GM12878 (cell line): ENCODE results near the gene NRBP1. TPM values are rescaled to one million over a fixed set of nuclear protein-coding genes. Genes with fewer than 3 reads are reported as not detected.

Experiments
- ATAC-seq: fragments of 200-7000 bp; cut with Tn5 transposase; 3 replicates; pipeline ENCODE4 v1.9.1; 2020; ENCODE audit warnings: mild to moderate bottlenecking, moderate library complexity
- BruUV-seq: library from RNA; stranded (reverse); fragments of 400-500 nt; replicated peaks from 2 replicates; lab custom pipeline; 2021; lab: Mats Ljungman, UMichigan
- CTCF ChIA-PET: fragments of 300-600 bp; sonication (Branson Sonifier 250); formaldehyde crosslinking; extraction: SDS; loops from one replicate; lab custom pipeline; 2021; ENCODE audit warnings: inconsistent platforms; lab: Yijun Ruan, JAX
- POLR2A ChIA-PET: fragments of 350-600 bp; formaldehyde crosslinking; extraction: SDS; loops from one replicate; lab custom pipeline; 2021; ENCODE audit warnings: inconsistent platforms; lab: Charles Lee
- RAD21 ChIA-PET: fragments of 300-600 bp; sonication (Branson Sonifier 250); formaldehyde crosslinking; loops from one replicate; lab custom pipeline; 2023; ENCODE audit warnings: antibody characterized with exemption; ENCODE audit not compliant: unreplicated experiment; lab: Charles Lee
- SMC1A ChIA-PET: fragments of 300-600 bp; sonication (Branson Sonifier 250); formaldehyde crosslinking; loops from one replicate; lab custom pipeline; 2023; ENCODE audit not compliant: unreplicated experiment, uncharacterized antibody; lab: Charles Lee
- DNase-seq: peaks from one replicate; pipeline ENCODE4 v3.0.0-alpha.2; 2011; ENCODE audit warnings: low read depth, low spot score
- FAIRE-seq: peaks from 3 replicates; lab custom pipeline; 2011; peaks lifted over from hg19 to GRCh38; lab: Jason Lieb, UNC
- H2AFZ ChIP-seq: 2 replicates; pipeline ENCODE4 v1.6.0; 2011; ENCODE audit warnings: low read depth, low read length, control low read depth; ENCODE audit not compliant: control insufficient read depth
- H3K27ac ChIP-seq: 2 replicates; pipeline ENCODE4 v1.5.1; 2011; ENCODE audit warnings: control low read depth; ENCODE audit not compliant: control insufficient read depth, insufficient read depth
- H3K27me3 ChIP-seq, 2 experiments: replicated peaks in 1 of 2; 2 replicates each; pipeline versions ENCODE4 v1.6.0 to v1.6.1; 2011; ENCODE audit warnings: low read length in 1 of 2; ENCODE audit not compliant: control insufficient read depth in 2 of 2, insufficient read depth in 2 of 2
- H3K36me3 ChIP-seq, 2 experiments: 2 replicates each; pipeline ENCODE4 v1.5.1; 2011; ENCODE audit warnings: low read length in 1 of 2; ENCODE audit not compliant: control insufficient read depth in 2 of 2, insufficient read depth in 2 of 2
- H3K4me1 ChIP-seq: 2 replicates; pipeline ENCODE4 v1.6.1; 2011; ENCODE audit warnings: mild to moderate bottlenecking, low read length, moderate library complexity, mixed read lengths; ENCODE audit not compliant: control insufficient read depth, insufficient read depth
- H3K4me2 ChIP-seq: 2 replicates; pipeline ENCODE4 v1.6.0; 2011; ENCODE audit warnings: control low read depth; ENCODE audit not compliant: control insufficient read depth, insufficient read depth
- H3K4me3 ChIP-seq: fragments of 200-600 bp; sonication (generic); 2 replicates; pipeline ENCODE4 v1.5.1; 2016
- H3K79me2 ChIP-seq: 2 replicates; pipeline ENCODE4 v1.6.0; 2011; ENCODE audit warnings: low read length; ENCODE audit not compliant: control insufficient read depth, insufficient read depth
- H3K9ac ChIP-seq: 2 replicates; pipeline ENCODE4 v1.8.0; 2011; ENCODE audit warnings: low read length, control low read depth, mixed read lengths; ENCODE audit not compliant: control insufficient read depth, insufficient read depth
- H3K9me3 ChIP-seq: replicated peaks from 3 replicates; pipeline ENCODE4 v1.5.1; 2011; ENCODE audit warnings: mild to moderate bottlenecking, low read length; ENCODE audit not compliant: control insufficient read depth, insufficient read depth
- H4K20me1 ChIP-seq: 2 replicates; pipeline ENCODE4 v1.6.0; 2011; ENCODE audit not compliant: control insufficient read depth, insufficient read depth
- ESRRA ChIP-seq: IDR thresholded peaks from 2 replicates; pipeline ENCODE4 v1.6.1; 2012; ENCODE audit warnings: mild to moderate bottlenecking, low read length, improper control_type of control experiment
- FOXM1 ChIP-seq: IDR thresholded peaks from 2 replicates; pipeline ENCODE4 v1.6.1; 2012; ENCODE audit warnings: low read depth, mild to moderate bottlenecking, inconsistent platforms, low read length, moderate library complexity
- HDAC2 ChIP-seq: fragments of 200-600 bp; sonication (generic); IDR thresholded peaks from 2 replicates; pipeline ENCODE4 v1.6.1; 2017
- IKZF2 ChIP-seq, 2 experiments: fragments of 450-650 bp; IDR thresholded peaks; 2 replicates each; pipeline ENCODE4 v1.6.1; 2017; ENCODE audit warnings: mild to moderate bottlenecking in 2 of 2, moderate library complexity in 2 of 2
- IRF4 ChIP-seq: IDR thresholded peaks from 2 replicates; pipeline ENCODE4 v1.6.1; 2011; ENCODE audit warnings: low read depth, low read length
- LARP7 ChIP-seq: fragments of 450-650 bp; IDR thresholded peaks from 2 replicates; pipeline ENCODE4 v1.6.1; 2017; ENCODE audit warnings: mild to moderate bottlenecking
- NR2C2 ChIP-seq: IDR thresholded peaks from 2 replicates; pipeline ENCODE4 v1.6.1; 2011; ENCODE audit warnings: borderline replicate concordance, low read depth; ENCODE audit not compliant: control insufficient read depth, insufficient read length
- PAX5 ChIP-seq: IDR thresholded peaks from 2 replicates; pipeline ENCODE4 v1.6.1; 2011; ENCODE audit warnings: low read depth, low read length, borderline replicate concordance
- PAX8 ChIP-seq: fragments of 450-650 bp; IDR thresholded peaks from 2 replicates; pipeline ENCODE4 v1.6.1; 2017; ENCODE audit warnings: mild to moderate bottlenecking, moderate library complexity
- SMAD5 ChIP-seq: IDR thresholded peaks from 2 replicates; pipeline ENCODE4 v1.6.1; 2016; ENCODE audit warnings: antibody characterized with exemption, low read depth
- SRF ChIP-seq, 2 experiments: IDR thresholded peaks; 2 replicates each; pipeline ENCODE4 v1.6.1; 2011; ENCODE audit warnings: low read depth in 2 of 2, low read length in 2 of 2, mild to moderate bottlenecking in 1 of 2, moderate library complexity in 1 of 2
- ZNF274 ChIP-seq: IDR thresholded peaks from one replicate; pipeline ENCODE4 v1.8.0; 2011; ENCODE audit not compliant: insufficient read length, insufficient read depth
- ZNF592 ChIP-seq: fragments of 450-650 bp; IDR thresholded peaks from 2 replicates; pipeline ENCODE4 v1.6.1; 2017; ENCODE audit warnings: mild to moderate bottlenecking, moderate library complexity
- WGBS: methylation state at CpG from one replicate; pipeline ENCODE4 v1.1.6; 2016; ENCODE audit warnings: low lambda C conversion rate; ENCODE audit not compliant: insufficient replicate concordance, insufficient coverage; ENCODE audit errors: missing lambda C conversion rate; 5-methylcytosine and 5-hydroxymethylcytosine counted together
- in situ Hi-C: fragments of 300-500 bp; cut with MboI; formaldehyde crosslinking; loops from 9 replicates; pipeline ENCODE4 v1.14.3; 2018; ENCODE audit warnings: mixed read lengths
- intact Hi-C: fragments of 100-400 bp; cut with micrococcal nuclease; formaldehyde crosslinking; loops from one replicate; pipeline ENCODE4 v1.14.2; 2022; ENCODE audit not compliant: unreplicated experiment
- polyA plus RNA-seq, 11 experiments: library from polyadenylated mRNA; depleted of rRNA in 4 of 11; unstranded in 6 of 11; stranded (reverse) in 5 of 11; fragments of >200 nt; fragmentation: Nextera tagmentation in 4 of 11; fragmentation: Illumina TruSeq in 1 of 11; extraction: Ambion mirVana in 4 of 11; extraction: Trizol in 1 of 11; gene quantifications; 1 replicate in 1 of 11; 2 replicates in 10 of 11; pipeline versions ENCODE4 v1.2.1 to v1.2.3, GENCODE V29; 2011 to 2016; ENCODE audit warnings: inconsistent platforms in 2 of 11, missing spikeins in 2 of 11, low read depth in 1 of 11
- total RNA-seq, 4 experiments: library from RNA; depleted of rRNA in 3 of 4; stranded (reverse); fragments of >200 nt in 3 of 4; fragmentation: Illumina TruSeq in 1 of 4; extraction: Trizol in 1 of 4; gene quantifications; 2 replicates each; pipeline versions ENCODE4 v1.2.1 to v1.2.3, GENCODE V29; 2013 to 2021

The NRBP1 gene
- total and polyA plus RNA-seq, 10 of the 15 experiments (the other 5 are each of a cell fraction or from before 2014, with no cell fraction given), result 5.7 to 136 (median 66.1) TPM

DNA sequence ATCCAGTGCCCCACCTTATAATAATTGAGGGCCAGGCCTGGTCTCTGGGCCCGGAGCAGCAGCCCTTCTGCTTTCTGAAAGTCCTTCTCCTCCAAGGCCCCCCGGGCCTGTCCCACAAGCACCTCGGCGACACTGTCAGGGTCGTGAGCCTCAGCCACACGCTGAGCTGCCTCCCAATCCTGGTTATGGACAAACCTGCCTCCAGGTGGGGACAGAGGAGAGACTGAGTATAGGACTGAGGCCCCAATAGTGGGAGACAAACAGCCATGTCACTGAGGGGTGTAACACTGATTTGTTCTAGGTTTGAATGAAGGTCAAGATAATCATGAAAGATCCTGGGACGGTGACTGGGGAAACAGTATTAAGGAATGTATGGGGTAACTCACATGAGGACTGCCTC lies 25.5 kb downstream of the NRBP1 start:
- Histone ChIP-seq H3K36me3 (no peaks in the 10 kb centered on the region), H3K4me1 (no peaks in the 10 kb centered on the region), H3K9me3 (no peaks in the 10 kb centered on the region), H4K20me1 (no peaks in the 10 kb centered on the region)
- DNase-seq (no peak), FAIRE-seq (no peak)
- intact Hi-C loops, result no loop called here
- 95% methylated on average over 7 of the region's 7 CpGs for WGBS
- POLR2A ChIA-PET, result no interaction called here
- CTCF ChIA-PET, result no interaction called here
- no peak for TF ChIP-seq NR2C2
- no peak for TF ChIP-seq ZNF274
- no peak for TF ChIP-seq HDAC2
- no peak for TF ChIP-seq ZNF592
- TF ChIP-seq ESRRA, result no peak
- no peak for TF ChIP-seq PAX5
- TF ChIP-seq SMAD5, result no peak
- TF ChIP-seq FOXM1, result no peak
- TF ChIP-seq PAX8, result no peak
- no peak for TF ChIP-seq LARP7
- TF ChIP-seq IRF4, result no peak
- no peak for TF ChIP-seq SRF (IDR thresholded peaks at IDR 0.05; ENCODE audit: low read depth in 2 of 2, low read length in 2 of 2)
- TF ChIP-seq IKZF2 (IDR thresholded peaks at IDR 0.05), result no peak
- TF ChIP-seq, all 136 proteins: peak for 0
- Histone ChIP-seq H3K9ac (no peak overlapping the region), H3K79me2 (no peaks in the 10 kb centered on the region), H3K27ac (no peak overlapping the region), H3K27me3 (no peaks in the 10 kb centered on the region), H2AFZ (no peak overlapping the region), H3K4me2 (no peak overlapping the region), H3K4me3 (no peak overlapping the region)
- ChIA-PET RAD21 (no interaction called here), SMC1A (no interaction called here)
- ATAC-seq, result no peak
- no TSS peak for BruUV-seq
- in situ Hi-C loops, result no loop called here
